ENCODE results near the gene PSME4.

The PSME4 gene

DNA sequence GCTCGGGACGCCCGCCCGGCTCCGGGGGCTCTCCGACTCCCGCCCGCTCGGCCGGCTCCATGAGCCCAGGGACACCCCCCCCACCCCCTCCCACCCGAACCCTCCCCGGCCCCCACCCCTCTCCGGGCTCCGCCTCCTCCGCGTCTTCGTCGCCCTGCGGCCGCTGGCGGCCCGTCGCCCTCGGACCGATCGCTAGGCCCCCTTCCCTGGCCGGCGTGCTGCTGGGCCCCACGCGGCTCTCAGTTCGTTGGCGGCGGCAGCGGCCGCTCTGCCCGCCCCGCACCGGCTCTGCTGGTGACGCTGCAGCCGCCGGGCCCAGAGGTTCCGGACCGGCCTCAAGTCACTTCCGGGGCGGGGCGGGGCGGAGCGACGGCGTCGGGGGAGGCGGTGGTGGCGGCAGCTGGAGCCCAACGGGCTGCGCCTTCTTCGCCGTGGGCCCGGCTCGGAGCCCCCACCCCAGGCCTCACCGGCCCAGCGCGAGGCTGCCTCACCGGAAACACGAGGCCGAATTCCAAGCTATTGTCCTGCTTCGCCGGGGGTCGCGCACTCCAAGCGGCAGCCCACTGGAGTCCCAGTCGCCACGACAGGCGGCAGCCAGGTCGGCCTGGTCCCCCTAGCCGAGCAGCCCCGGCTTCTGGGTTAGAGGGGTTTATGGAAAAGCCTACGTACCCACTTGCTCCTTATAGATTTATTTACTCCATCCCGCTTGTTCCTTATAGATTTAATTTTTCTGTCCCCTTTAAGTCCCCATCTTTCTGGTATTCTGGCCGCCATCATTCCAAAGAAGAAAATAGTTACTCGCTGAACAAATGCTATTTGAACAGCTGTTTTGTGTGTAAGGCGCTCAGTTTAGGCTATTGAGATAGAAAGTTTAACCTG is at the start of gene PSME4:
TSS of gene PSME4 (minus strand) at position 270 of the 879 bp plus-strand sequence. CDS start at position 61, 209 bp downstream.
- DNase-seq (ENCODE audit: low spot score): peak; percentile 97

DNA sequence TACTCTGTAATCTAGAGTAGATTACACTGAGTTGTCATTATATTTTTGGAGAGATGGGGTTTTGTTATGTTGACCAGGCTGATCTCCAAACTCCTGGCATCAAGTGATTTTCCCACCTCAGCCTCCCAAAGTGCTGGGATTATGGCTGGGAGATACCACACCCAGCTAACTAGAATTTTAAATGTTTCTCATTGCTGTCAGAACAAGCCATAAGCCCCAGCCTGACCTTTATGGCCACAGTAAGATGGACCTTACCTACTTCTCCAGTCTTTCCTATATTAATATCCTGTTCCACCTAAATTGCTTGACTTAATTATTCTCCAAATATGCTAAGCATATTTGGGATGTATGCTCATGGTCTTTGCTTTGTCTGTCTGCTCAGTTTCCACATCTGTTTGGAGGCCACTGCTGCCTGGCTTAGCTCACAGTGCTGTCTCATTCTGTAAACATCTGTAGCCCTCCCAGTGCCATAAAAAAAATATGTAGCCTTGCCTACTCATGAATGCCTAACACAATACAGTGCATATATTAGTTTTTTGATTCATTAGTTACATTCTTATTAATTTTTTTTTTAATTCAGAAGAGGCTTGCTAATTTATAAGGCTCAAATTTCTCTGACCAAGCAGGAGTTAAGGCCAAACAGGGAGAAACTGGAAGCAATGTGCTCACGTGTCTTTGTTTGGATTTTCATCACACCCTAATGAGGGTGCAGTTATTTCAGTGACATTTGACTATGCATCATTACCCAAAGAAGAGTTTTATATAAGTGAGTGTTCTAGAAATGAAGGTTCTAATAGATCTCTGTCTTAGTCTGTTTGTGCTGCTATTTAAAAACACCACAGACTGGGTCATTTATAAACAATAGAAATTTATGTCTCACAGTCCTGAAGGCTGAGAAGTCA is 45.3 kb upstream of the PSME4 start:
- DNase-seq (ENCODE audit: low spot score): peak; percentile 80

DNA sequence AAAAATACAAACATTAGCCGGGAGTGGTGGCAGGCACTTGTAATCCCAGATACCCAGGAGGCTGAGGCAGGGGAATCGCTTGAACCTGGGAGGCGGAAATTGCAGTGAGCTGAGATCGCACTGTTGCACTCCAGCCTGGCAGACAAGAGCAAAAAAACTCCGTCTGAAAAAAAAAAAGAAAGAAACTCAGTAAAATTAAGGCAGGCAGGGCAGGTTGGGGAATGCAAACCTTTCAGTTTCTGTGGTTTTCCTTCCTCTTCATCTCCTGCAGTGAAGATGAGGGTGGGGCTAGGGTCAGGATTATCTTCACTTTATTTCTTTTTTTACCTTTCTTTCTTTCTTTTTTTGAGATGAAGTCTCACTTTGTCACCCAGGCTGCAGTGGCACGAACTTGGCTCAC is 43.2 kb upstream of the PSME4 start:
- no peak for DNase-seq (ENCODE audit: low spot score)

- DNase-seq (ENCODE audit: low spot score): no peak
These were observed 41.8 kb upstream of the PSME4 start for GRCh38 chr2:54012538-54013141.

- DNase-seq (ENCODE audit: low spot score): no peak
These were observed 38.8 kb upstream of the PSME4 start for GRCh38 chr2:54009549-54009948.

GRCh38 chr2:54008439-54008838 is 37.6 kb upstream of the PSME4 start:
- DNase-seq (ENCODE audit: low spot score): no peak

GRCh38 chr2:54000524-54000923 is 29.7 kb upstream of the PSME4 start:
- no peak for DNase-seq (ENCODE audit: low spot score)

- no peak for DNase-seq (ENCODE audit: low spot score)
These were observed 29.3 kb upstream of the PSME4 start for GRCh38 chr2:54000122-54000521.

DNA sequence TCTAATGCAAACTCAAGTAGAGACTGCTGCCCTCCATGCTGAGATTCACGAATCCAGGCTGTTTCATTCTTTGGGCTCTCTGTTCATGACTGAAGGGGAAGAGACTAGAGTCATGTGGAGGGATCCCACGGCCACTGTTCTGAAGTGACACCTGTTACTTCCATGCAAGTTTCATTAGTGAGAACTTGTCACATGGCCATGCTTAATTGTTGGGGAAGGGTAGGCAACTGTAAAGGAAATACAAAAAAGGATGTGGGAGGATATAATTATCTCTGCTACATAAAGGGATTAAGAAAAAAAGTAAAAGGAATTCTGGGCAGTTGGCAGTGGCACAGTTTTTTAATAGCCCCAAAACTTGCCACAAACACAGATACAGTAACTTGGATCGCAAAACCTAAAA is 28.0 kb upstream of the PSME4 start:
- DNase-seq (ENCODE audit: low spot score): no peak

- DNase-seq (ENCODE audit: low spot score): no peak
These were observed 24.3 kb upstream of the PSME4 start for GRCh38 chr2:53994818-53995808.

- DNase-seq (ENCODE audit: low spot score): no peak
These were observed 21.2 kb upstream of the PSME4 start for GRCh38 chr2:53991948-53992347.

GRCh38 chr2:53989210-53989862 is 18.5 kb upstream of the PSME4 start:
- DNase-seq (ENCODE audit: low spot score): no peak

DNA sequence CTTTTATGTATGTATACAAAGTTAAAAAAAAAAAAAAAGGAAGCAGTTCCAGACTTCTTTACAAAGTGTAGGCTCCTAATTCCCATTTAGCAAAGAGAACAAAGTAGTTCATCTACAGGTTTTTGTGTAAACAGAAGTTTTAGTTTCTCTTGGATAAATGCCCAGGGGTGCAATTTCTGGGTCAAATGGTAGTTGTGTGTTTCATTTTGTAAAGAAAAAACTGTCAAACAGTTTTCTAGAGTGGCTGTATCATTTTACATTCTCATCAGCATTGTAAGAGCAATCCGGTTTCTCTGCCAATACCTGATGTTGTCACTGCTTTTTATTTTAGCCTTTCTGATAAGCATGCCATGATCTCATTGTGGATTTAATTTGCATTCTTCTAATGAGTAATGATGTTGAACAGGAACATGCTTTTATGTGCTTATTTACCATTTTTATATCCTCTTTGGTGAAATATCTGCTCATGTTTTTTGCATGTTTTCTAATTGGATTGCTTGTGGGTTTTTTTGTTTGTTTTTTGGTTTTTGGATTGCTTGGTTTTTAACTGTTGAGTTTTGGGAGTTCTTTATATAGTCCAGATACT is 16.6 kb upstream of the PSME4 start:
- no peak for DNase-seq (ENCODE audit: low spot score)

- DNase-seq (ENCODE audit: low spot score): no peak
These were observed 14.9 kb upstream of the PSME4 start for GRCh38 chr2:53985646-53986045.

DNA sequence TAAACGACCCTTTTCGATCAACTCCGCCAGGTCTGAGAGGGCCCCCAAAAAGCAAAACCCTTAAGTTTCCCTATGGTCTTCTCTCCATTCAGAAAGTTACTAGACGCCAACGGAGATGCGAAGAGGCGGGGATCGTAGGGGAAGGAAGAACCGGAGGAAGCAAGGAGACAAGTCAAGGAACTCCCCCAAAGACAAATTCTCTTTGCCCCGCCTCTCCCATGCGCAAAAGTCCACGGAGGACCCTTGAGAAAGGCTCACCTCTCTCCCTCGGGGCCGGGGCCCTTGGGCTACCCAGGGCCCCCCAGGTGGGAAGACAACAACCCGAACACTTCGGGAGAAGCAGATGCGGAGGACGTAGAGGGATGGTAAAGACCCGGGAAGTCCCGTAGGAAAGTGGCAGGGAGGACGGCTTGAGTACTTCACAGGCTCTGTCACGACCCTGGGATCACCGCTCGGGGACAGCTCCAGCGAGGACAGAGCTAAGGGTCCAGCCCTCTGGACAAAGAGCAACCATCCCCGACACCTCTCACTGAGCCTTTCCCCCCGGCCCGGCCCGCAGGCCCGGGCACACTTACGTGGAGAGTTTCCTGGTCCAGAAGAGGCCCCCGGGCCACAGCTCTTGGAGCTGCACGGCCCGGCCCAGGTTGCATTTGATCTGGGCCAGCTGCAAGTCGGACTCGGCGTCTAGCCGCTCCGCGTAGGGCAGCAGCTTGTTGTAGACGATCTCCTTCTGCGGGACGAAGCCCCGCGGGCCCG is 647 bp downstream of the PSME4 start:
- peak; percentile 42 for DNase-seq (ENCODE audit: low spot score)

DNA sequence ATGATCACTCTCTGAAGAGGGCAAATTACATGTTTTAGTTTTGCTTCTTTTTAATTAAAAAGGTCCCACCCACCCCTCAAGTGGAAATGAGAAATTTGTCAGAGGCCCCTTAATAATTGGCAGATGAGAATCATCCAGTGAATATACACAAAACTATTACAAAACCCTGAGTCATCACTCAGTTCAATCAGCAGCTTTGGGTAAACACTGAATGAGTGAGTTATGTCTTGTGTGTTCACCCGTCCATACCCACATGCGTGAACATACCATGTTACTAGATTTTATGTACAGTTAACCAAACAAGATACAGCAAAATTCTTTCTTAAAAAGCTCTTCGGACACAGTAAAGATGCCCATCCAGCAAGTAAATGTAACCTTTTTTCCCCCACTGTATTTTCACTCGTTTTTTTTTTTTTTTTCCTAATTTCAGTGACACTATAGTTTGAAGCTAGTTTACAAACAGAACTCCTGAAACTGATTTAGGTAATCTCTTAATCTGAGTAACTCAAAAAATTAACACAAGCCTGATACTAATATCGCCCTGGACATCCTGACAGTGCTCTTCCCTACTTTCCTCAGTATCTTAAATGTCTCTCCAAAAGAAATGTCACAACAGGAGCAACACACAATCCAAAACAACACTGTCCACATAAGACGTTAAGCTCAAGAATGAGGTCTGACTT is 1.4 kb downstream of the PSME4 start:
- DNase-seq (ENCODE audit: low spot score): peak; percentile 32

GRCh38 chr2:53964987-53965687 is 5.7 kb downstream of the PSME4 start:
- no peak for DNase-seq (ENCODE audit: low spot score)

GRCh38 chr2:53964257-53964952 is 6.4 kb downstream of the PSME4 start:
- DNase-seq (ENCODE audit: low spot score): no peak

Data from AG20443 (cell line).